Upper lobe of left lung (tissue), 4 donors: ENCODE data around the gene PDE4D.

Experiments used
- CTCF ChIP-seq, 6 experiments: fragments of 450-650 bp in 4 of 6; fragments of 200-600 bp in 2 of 6; sonication (generic) in 2 of 6; IDR thresholded peaks; one replicate each; pipeline ENCODE4 v1.5.1; 2016 to 2019; ENCODE audit warnings: antibody characterized with exemption in 6 of 6
- EP300 ChIP-seq, 4 donors: sonication (generic); formaldehyde crosslinking; IDR thresholded peaks; one replicate each; pipeline ENCODE4 v1.5.1; 2017; ENCODE audit warnings: antibody characterized with exemption in 4 of 4, control low read depth in 2 of 4
- POLR2A ChIP-seq, 4 donors: fragments of 450-650 bp; IDR thresholded peaks; one replicate each; pipeline ENCODE4 v1.5.1; 2016 to 2017; ENCODE audit warnings: antibody characterized with exemption in 4 of 4, mild to moderate bottlenecking in 2 of 4
- POLR2AphosphoS5 ChIP-seq, 2 donors: sonication (generic); formaldehyde crosslinking; IDR thresholded peaks; one replicate each; pipeline ENCODE4 v1.5.1; 2017; ENCODE audit warnings: antibody characterized with exemption in 2 of 2

GRCh38 chr5:59716966-59717500 lies 176.5 kb downstream of the PDE4D start:
- TF ChIP-seq CTCF (IDR thresholded peaks at IDR 0.05) (no peak), POLR2A (IDR thresholded peaks at IDR 0.05) (no peak), POLR2AphosphoS5 (IDR thresholded peaks at IDR 0.05) (no peak), EP300 (IDR thresholded peaks at IDR 0.05) (no peak)
